ENCODE measurements around the gene LRRK1. TPM values are rescaled to one million over a fixed set of nuclear protein-coding genes. Genes with fewer than 3 reads are reported as not detected.

The LRRK1 gene
- polyA plus RNA-seq, 1 of the 3 experiments (the other 2 are of a cell fraction): 6.9 TPM

GRCh38 chr15:101046826-101047225, 127.7 kb downstream of the LRRK1 start:
- Histone ChIP-seq H3K4me2 (no peak overlapping the region), H2AFZ (ENCODE audit: low read depth) (no peak overlapping the region), H3F3A (replicated peaks; ENCODE audit: insufficient read depth) (no peaks in the 10 kb centered on the region), H3K79me2 (ENCODE audit: insufficient read depth) (no peaks in the 10 kb centered on the region), H3K9me3 (no peaks in the 10 kb centered on the region), H3K36me3 (replicated peaks in 1 of 2; ENCODE audit: control insufficient read depth in 1 of 2, insufficient read depth in 2 of 2, low read length in 1 of 2) (peaks cover 3 to 14% of the 10 kb centered on the region in 2 experiments), H3K27me3 (ENCODE audit: insufficient read depth) (no peaks in the 10 kb centered on the region), H3K27ac (ENCODE audit: low read depth in 2 of 2, low read length in 1 of 2) (no peak overlapping the region), H3K9ac (no peak overlapping the region), H4K20me1 (ENCODE audit: insufficient read depth) (no peaks in the 10 kb centered on the region), H3K9me2 (no peaks in the 10 kb centered on the region), H3K4me1 (ENCODE audit: control insufficient read depth in 1 of 2, insufficient read depth in 2 of 2, low read depth in 1 of 2, low read length in 1 of 2) (no peaks in the 10 kb centered on the region; a peak in 1 of 4 replicates), H3K4me3 (ENCODE audit: low read depth in 2 of 2, low read length in 1 of 2) (no peak overlapping the region)
- 81% methylated on average over 7 of the region's 7 CpGs for WGBS (ENCODE audit: low lambda C conversion rate)
- no peak for DNase-seq
- ChIA-PET POLR2A (no interaction called here), CTCF (no interaction called here)
- no peak for TF ChIP-seq YY1 (IDR thresholded peaks at IDR 0.05; ENCODE audit: low read depth)
- TF ChIP-seq USF2 (IDR thresholded peaks at IDR 0.05; ENCODE audit: borderline replicate concordance, low read depth, low read length): no peak
- TF ChIP-seq EZH2phosphoT487 (IDR thresholded peaks at IDR 0.05; ENCODE audit: borderline replicate concordance, low read depth): no peak
- no peak for TF ChIP-seq TEAD4 (IDR thresholded peaks at IDR 0.05; ENCODE audit: borderline replicate concordance, insufficient read depth)
- no peak for TF ChIP-seq FOXM1 (IDR thresholded peaks at IDR 0.05; ENCODE audit: low read depth)
- TF ChIP-seq EP300 (IDR thresholded peaks at IDR 0.05; ENCODE audit: borderline replicate concordance in 1 of 2, low read depth in 1 of 2, low read length in 1 of 2): no peak
- no peak for TF ChIP-seq FOXJ3 (CRISPR knock-in tag; IDR thresholded peaks at IDR 0.05)
- TF ChIP-seq MEF2A (IDR thresholded peaks at IDR 0.05; ENCODE audit: borderline replicate concordance, low read depth): no peak
- TF ChIP-seq CHD2 (IDR thresholded peaks at IDR 0.05; ENCODE audit: low read length, partially characterized antibody): no peak
- TF ChIP-seq, protein P1, sequence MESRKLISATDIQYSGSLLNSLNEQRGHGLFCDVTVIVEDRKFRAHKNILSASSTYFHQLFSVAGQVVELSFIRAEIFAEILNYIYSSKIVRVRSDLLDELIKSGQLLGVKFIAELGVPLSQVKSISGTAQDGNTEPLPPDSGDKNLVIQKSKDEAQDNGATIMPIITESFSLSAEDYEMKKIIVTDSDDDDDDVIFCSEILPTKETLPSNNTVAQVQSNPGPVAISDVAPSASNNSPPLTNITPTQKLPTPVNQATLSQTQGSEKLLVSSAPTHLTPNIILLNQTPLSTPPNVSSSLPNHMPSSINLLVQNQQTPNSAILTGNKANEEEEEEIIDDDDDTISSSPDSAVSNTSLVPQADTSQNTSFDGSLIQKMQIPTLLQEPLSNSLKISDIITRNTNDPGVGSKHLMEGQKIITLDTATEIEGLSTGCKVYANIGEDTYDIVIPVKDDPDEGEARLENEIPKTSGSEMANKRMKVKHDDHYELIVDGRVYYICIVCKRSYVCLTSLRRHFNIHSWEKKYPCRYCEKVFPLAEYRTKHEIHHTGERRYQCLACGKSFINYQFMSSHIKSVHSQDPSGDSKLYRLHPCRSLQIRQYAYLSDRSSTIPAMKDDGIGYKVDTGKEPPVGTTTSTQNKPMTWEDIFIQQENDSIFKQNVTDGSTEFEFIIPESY (IDR thresholded peaks at IDR 0.05; ENCODE audit: borderline replicate concordance, low read depth): no peak
- TF ChIP-seq RFX5 (IDR thresholded peaks at IDR 0.05; ENCODE audit: low read length): no peak
- TF ChIP-seq GABPA (IDR thresholded peaks at IDR 0.05; ENCODE audit: low read depth): no peak
- TF ChIP-seq GATA2 (CRISPR knock-in tag; IDR thresholded peaks at IDR 0.05): no peak
- no peak for TF ChIP-seq MXI1 (IDR thresholded peaks at IDR 0.05; ENCODE audit: low read depth, low read length)
- no peak for TF ChIP-seq FOSL2 (IDR thresholded peaks at IDR 0.05; ENCODE audit: borderline replicate concordance, low read depth)
- TF ChIP-seq TAF1 (IDR thresholded peaks at IDR 0.05; ENCODE audit: borderline replicate concordance, low read depth, low read length): no peak
- no peak for TF ChIP-seq ELF1 (IDR thresholded peaks at IDR 0.05)
- TF ChIP-seq TCF12 (IDR thresholded peaks at IDR 0.05): no peak
- TF ChIP-seq RAD21 (IDR thresholded peaks at IDR 0.05; ENCODE audit: low read length): no peak
